Suppressor macrophage treated with lipopolysaccharide for 4 hours (primary cell): Measurements from ENCODE around the gene WDR91.
"Not testable (repeated sequence)": the region's sequence is repeated elsewhere in the genome, so short reads cannot be mapped to it uniquely, and the experiment has no call there.

ENCODE experiments used
- DNase-seq: peaks from one replicate; pipeline ENCODE4 v3.0.0-alpha.2; 2020

WDR91 gene

GRCh38 chr7:135233570-135233969 is 22.2 kb upstream of the WDR91 start, which contains the start of gene STRA8:
Gene STRA8, plus strand, starts transcription at chr7:135233838. Its CDS starts 6,687 bp downstream, at chr7:135240525.
- DNase-seq = no peak

GRCh38 chr7:135232720-135233119 is 21.4 kb upstream of the WDR91 start:
- no peak for DNase-seq

- DNase-seq = no peak
Measured at GRCh38 chr7:135232087-135232486, 20.8 kb upstream of the WDR91 start.

- no peak for DNase-seq
Measured at GRCh38 chr7:135231686-135232085, 20.4 kb upstream of the WDR91 start.

- peak; percentile 48 for DNase-seq
Measured at GRCh38 chr7:135224027-135224426, 12.7 kb upstream of the WDR91 start.

- DNase-seq = no peak
Measured at GRCh38 chr7:135217645-135218509, 6.6 kb upstream of the WDR91 start.

- DNase-seq = no peak
Measured at GRCh38 chr7:135215698-135216097, 4.4 kb upstream of the WDR91 start.

GRCh38 chr7:135215180-135215579 is 3.9 kb upstream of the WDR91 start:
- no peak for DNase-seq

- no peak for DNase-seq
Measured at GRCh38 chr7:135213831-135214230, 2.5 kb upstream of the WDR91 start.

- not testable (repeated sequence) for DNase-seq
Measured at GRCh38 chr7:135211946-135212685, 790 bp upstream of the WDR91 start.

- DNase-seq = peak; percentile 30
Measured at GRCh38 chr7:135210888-135211178, 493 bp downstream of the WDR91 start.

- peak; percentile 50 for DNase-seq
Measured at GRCh38 chr7:135209225-135209834, 2.0 kb downstream of the WDR91 start.

- DNase-seq = peak; percentile 22
Measured at GRCh38 chr7:135208102-135208793, 3.1 kb downstream of the WDR91 start.

GRCh38 chr7:135207406-135208101 is 3.8 kb downstream of the WDR91 start:
- DNase-seq = no peak

- peak; percentile 43 for DNase-seq
Measured at GRCh38 chr7:135206941-135207391, 4.4 kb downstream of the WDR91 start.

- DNase-seq = no peak
Measured at GRCh38 chr7:135205850-135206249, 5.5 kb downstream of the WDR91 start.

- DNase-seq = no peak
Measured at GRCh38 chr7:135204876-135205275, 6.5 kb downstream of the WDR91 start.

GRCh38 chr7:135204341-135204749 is 7.0 kb downstream of the WDR91 start:
- no peak for DNase-seq

- no peak for DNase-seq
Measured at GRCh38 chr7:135201350-135201749, 10.0 kb downstream of the WDR91 start.

GRCh38 chr7:135200821-135201331 is 10.4 kb downstream of the WDR91 start:
- no peak for DNase-seq

- no peak for DNase-seq
Measured at GRCh38 chr7:135199439-135199838, 11.9 kb downstream of the WDR91 start.
